Stimulated activated naive CD8-positive, alpha-beta T cell treated with anti-CD3 and anti-CD28 coated beads, Interleukin-15, Interleukin-2, amounts not matched to agents 100 U/mL and 50 U/mL, for 24 hours (primary cell): ENCODE data around the gene SCEL.
"Not testable (repeated sequence)": the region's sequence is repeated elsewhere in the genome, so short reads cannot be mapped to it uniquely, and the experiment has no call there.

Experiments used
- ATAC-seq: fragments of 150-1000 bp; cut with Tn5 transposase; one replicate; pipeline ENCODE4 v1.10.0; 2021
- DNase-seq: peaks from one replicate; pipeline ENCODE4 v3.0.0; 2021

SCEL gene, protein sequence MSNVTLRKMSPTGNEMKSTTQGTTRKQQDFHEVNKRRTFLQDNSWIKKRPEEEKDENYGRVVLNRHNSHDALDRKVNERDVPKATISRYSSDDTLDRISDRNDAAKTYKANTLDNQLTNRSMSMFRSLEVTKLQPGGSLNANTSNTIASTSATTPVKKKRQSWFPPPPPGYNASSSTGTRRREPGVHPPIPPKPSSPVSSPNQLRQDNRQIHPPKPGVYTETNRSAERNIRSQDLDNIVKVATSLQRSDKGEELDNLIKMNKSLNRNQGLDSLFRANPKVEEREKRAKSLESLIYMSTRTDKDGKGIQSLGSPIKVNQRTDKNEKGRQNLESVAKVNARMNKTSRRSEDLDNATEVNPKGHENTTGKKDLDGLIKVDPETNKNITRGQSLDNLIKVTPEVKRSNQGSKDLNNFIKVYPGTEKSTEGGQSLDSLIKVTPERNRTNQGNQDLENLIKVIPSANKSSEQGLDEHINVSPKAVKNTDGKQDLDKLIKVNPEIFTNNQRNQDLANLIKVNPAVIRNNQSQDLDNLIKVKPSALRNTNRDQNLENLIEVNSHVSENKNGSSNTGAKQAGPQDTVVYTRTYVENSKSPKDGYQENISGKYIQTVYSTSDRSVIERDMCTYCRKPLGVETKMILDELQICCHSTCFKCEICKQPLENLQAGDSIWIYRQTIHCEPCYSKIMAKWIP

DNA sequence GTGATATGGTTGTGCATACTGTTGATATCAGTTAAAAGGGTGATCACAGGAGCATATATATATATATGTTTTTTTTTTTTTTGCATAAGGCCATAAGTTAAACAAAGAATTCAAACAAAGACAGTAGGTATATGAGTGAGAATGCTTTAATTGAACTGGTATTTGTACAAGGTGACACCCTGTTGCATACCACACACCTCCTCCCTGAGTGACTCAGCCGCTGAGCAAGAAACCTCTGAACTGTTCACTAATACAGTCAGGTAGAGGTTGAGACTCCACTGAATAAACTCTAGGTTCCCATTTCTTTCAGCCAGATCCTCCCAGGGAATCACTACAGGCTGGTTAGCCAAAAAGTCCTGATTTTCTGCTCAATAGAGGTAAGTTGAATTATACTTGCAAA lies at the start of gene SCEL:
TSS of gene SCEL (plus strand) at position 259 of the 400 bp plus-strand sequence. CDS start 20,170 bp downstream, outside the sequence.
- ATAC-seq (peak; percentile 46), DNase-seq (no peak)

DNA sequence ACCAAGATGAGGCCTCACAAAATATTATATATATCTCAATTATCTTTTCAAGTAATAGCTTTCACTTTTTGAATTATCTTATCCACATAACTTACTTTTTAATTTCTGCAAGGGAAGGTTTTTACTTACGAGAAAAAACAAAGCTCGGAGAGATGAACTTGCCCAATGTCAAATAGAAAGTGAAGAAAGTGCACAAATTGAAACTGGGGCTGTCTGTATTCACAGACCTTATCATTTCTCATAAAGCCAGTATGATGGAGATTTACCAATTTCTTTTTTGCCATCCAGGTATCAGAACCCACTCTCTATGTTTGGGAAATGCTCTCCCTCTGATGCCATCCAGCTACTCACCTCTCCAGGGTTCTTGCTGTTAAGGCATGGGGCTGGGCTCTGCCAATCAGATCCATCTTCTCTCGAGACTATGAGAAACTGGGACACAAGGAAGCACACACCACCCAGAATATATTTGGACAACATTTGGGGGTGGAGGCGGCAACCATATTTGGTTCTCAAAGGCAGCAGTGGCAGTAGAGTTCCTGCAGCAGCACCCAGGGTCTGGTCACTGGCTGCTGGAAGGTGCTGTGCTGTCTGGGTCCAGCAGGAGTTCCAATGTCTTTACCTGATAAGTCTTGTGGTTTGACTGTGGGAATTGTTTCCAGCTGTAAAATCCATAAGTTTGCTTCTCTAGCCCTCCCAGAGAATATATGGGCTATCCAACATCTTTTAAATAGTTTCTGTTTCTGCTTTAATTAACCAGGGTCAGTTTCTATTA lies 45.8 kb upstream of the SCEL start:
- ATAC-seq: no peak

DNA sequence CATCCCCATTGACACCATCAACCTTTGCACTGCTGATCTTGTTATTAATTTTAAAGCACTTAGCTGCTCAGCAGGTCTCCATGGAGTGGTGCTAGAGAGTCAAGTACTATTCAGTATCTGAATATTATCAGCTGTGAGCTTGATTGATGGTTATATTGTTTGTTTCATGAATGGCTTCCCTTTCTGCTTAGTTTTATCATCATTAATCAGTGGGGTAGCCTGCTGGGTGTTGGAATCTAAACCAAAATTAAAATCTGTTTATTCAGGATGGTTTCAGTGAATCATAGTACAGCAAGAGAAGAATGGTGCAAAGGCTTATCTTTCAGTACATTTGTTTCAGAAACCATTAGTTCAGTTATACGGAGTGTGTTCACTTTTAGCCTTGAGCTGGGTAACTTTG lies 42.5 kb upstream of the SCEL start:
- DNase-seq: no peak
- no peak for ATAC-seq

More for the DNA sequence above, 45.8 kb upstream of the SCEL start:
- no peak for DNase-seq

DNA sequence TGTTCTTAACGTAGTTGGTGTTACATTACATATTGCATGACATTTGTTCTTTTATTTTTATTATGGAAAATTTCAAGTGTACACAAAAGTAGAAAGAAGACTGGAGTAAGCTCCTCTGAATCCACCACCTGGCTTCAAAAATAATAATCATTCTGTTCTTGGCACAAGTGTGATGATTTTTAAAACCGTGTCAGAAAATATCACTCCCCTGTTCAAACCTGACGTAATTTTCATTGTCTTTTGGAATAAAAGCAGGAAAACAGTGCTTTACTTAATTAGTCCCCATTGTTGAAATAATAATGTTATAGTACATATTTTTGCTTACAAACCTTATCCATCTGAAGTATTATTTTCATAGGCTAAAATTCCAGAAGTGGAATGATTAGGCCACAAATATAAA lies 41.3 kb upstream of the SCEL start:
- ATAC-seq (no peak), DNase-seq (no peak)

DNA sequence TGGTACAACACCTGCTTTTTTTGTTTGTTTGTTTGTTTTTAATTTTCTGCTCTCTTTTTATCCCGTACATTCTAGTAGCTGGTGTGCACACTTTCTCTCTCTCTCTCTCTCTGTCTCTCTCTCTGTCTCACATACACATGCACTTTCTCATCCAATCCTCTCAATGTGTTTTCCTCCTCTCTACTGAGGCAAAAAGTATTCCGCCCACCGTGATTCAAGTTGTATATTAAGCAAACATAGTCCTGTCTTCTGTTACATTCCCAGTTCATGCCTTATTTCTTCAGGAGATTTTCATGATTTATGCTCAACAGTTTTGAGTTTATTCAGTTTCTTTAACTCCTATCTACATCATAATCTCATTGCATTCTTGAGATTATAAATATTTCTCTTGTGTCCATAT lies 38.2 kb upstream of the SCEL start:
- DNase-seq: no peak

DNA sequence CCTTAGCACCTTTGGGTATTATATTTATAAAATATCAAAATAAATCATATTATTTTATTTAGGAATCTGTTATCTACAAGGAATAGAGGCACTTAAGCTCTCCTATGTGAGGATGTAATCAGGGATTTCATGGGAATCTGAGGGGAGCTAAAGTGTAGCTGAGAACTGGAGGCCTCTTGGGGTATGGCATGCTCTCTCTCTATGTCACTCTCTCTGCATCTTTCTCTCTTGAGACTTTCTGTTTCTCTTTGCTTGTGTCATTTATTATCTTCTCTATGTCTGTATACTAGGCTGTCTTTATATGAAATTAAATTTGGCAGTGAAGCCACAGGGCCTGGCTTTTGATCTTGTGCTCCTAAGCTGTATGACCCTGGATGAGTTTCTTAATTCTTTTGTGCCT lies 37.7 kb upstream of the SCEL start:
- ATAC-seq: no peak

More for the DNA sequence above, 38.2 kb upstream of the SCEL start:
- ATAC-seq: no peak

DNA sequence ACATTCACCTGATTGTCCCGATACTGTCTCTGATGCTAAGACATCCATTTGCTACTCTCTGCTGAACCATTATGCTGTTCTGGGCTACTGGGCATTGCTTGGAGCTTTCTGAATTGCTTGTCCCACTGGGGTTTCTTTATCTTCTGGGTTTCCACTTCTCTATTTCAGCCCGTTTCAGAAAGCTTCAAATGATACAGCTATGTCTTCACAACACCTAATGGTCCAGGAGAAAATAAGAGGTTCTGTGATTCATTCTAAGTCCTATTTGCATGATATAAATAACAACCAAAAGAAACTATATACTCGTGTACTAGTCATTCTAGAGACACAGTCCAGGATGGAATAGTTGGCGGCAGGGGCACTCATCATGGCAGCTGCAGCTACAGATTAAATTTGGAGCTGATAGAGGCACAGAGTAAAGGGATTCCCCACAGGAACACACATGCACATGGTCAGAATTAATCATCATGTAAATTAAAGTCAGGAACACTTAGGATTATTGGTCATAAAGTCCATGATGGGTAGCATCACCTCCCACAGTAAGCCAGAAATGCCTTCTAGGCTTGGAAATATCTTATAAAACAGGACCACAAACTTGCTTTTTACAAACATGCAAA lies 33.3 kb upstream of the SCEL start:
- ATAC-seq (peak; percentile 61), DNase-seq (no peak)

More for the DNA sequence above, 37.7 kb upstream of the SCEL start:
- DNase-seq: no peak

DNA sequence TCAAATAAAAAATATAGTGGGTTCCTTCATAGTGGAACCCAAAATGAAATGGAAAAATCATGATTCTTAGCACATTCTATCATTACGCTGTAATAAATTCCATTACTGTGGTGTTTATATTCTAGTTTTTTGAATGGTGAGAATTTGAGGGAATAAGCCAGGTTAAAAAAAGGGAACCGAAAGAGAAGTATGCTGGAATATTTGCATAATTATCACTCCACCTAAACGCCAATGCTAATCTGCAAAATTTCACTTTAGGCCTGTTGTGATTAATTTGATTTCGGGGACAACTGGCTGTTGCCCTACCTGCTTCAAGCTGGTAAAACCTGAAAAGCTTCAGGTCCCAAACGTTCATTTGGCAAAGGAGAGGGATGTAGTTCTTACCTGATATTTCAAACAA lies 32.1 kb upstream of the SCEL start:
- no peak for ATAC-seq
- no peak for DNase-seq

DNA sequence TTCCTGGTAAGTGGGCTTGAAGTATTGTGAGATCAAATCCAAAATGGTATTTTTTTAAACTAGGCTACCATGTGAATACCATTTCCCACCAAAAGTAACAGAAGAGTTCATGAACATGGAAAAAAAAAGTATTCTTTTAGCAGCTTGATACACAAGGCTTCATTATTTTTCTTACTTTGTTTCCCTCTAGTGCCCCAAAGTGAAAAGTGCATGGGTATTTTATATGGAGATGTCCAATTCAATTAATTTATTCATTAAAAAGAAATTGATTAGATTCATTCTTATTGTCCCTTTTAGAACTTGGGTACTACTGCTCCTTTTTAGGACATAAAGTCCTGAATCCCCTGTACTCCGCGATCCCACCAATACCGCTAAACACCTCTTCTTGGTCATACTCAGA lies 28.6 kb upstream of the SCEL start:
- DNase-seq (no peak), ATAC-seq (no peak)

DNA sequence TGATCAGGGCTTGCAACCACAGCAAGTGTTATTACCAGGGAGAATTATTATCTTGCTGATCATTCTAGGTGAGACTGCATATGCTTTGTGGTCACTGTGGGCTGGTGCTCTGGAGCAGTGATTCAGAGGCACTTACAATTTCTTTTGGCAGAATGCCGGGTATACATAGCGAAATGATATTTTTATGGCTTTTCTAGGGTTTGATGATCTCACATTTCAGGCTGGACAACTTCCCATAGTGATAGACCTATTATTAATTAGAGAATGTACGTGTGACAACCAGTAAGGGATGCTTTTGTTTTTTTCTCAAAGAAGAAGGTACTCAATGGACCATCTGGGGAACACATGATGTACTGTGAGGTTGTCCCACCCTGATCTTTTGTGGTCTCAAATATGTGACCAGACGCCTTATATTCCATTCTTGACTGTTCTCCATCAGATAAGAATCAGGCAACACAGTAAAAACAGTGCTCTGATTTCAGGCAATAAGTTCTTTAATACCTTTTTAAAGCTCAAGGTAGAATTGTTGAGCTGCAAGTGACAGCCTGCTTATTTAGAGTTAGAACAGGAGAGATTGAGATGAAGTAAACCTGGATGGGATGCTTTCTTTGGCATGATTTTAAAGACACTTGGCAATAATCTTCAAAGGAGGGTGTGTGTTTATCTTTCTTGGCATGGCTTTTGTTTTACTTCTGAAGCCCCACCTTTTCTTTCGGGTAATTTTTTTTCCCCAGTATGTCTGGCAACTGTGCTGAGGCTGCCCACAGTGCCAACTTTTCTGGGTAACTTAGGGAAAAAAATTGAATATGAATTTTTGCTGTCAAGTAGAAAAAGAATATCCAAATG lies 27.4 kb upstream of the SCEL start:
- peak; percentile 75 for ATAC-seq
- no peak for DNase-seq

DNA sequence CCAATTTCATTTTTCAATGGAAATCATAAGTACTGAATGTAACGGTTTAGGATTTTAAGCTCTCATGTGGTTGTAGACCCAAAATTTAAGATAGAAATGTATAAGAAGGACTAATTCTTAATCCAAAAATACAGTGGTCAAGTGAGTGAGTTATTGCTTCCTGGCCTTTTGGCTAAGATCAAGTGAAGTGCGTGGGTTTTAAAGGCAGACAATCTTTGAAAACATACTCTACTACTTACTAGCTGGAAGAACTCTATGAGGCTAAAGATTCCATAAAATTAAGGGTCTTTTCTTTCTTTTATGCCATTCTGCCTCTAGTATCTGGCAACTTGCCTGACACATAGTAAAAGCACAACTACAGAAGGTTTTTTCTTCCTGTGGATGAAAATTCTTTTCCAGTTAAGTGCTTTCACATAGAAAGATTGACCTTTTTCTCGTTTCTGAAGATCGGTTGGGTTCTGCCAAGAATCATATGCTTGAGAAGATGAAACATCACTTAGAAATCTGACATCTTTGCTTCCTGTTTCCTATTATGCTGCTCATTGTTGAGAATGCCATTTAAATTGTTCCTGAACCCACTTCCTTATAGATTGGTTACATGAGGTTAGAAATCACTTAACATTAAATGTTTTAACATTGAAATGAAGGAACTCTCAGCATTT lies 26.4 kb upstream of the SCEL start:
- ATAC-seq (peak; percentile 53), DNase-seq (no peak)

DNA sequence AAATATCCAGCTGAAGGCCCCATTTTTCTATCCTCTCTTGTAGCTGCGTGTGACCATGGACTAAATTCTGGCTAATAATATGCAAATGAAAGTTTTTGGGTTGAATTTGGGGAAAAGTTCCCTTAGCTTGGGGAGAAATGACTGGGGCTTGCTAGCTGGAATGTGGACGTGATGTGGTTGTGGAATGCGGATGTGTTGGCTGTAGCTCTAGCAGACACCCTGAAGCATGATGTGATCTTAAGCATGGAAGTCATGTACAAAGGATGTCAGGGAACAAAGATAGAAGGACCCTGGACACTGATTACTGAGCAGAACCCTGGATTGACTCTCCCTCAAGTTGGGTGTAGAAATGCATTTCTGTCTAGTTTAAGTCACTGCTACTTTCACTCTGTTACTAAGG lies 25.4 kb upstream of the SCEL start:
- no peak for ATAC-seq
- no peak for DNase-seq

DNA sequence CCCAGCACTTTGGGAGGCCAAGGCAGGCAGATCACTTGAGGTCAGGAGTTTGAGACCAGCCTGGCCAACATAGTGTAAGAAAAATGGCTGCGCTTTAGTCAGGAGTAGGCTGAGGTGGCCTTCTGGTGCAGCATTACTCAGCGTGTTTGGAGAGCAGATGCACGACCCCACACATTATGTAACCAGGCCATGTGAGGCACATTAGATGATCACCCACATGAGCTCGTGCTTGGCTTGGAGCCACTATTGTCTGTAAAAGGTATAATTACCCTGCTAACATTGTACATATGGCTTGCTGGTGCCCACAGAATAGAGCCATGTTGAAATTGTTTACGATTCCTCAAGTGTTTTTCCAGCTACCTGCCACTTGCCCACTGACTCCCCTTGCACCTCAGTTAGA lies 24.0 kb upstream of the SCEL start:
- DNase-seq: no peak
- ATAC-seq: no peak

DNA sequence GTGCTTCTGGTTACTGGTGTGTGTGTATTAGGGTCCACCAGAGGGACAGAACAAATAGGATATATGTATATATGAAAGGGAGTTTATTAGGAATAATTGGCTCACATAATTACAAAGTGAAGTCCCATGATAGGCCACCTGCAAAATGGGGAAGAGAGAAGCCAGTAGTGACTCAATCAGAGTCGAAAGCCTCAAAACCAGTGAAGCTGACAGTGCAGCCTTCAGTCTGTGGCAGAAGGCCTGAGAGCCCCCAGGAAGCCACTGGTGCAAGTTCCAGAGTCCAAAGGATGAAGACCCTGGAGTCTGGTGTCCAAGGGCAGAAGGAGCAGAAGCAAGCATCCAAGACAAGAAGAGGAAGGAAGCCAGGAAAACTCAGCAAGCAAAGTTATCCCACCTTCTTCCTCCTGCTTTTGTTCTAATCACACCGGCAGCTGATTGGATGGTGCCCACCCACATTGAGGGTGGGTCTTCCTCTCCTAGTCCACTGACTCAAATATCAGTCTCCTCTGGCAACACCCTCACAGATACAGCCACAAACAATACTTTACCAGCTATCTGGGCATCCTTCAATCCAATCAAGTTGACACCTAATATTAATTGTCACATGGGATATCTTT lies 21.7 kb upstream of the SCEL start:
- no peak for DNase-seq
- ATAC-seq: no peak

DNA sequence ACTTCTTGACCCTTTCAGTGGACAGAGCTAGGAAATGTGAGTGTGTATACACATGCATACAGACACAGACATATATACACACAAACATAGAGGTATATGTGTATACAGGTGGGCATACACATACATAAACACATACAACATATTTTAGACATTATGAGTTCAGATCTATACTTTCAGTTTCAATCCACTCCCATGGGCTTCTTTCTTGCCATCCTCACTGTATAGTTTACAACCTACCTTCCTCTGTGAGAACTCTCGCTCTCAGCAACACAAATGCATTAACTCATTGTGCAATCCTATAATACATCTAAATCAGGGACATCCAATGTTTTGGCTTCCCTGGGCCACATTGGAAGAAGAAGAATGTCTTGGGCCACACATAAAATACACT lies 21.2 kb upstream of the SCEL start:
- ATAC-seq: no peak

DNA sequence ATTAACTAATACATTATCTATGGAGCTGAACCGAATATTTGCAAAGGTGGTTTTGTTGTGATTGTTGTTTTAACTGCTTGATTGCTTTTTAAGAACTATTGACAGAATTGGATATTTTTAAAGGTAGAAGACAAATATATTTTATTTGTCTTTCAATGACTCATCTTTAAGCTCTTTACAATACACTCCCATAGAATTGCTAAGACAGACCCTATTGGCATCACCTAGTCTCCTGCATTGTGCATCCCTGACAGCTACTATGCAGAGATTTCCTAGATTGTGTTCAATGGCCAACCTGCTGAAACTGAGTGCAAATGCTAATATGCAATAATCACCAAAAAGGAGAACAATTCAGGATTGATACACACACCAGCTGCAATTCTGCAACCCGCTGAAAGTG lies 19.7 kb upstream of the SCEL start:
- DNase-seq (no peak), ATAC-seq (no peak)

More for the DNA sequence above, 21.2 kb upstream of the SCEL start:
- no peak for DNase-seq

DNA sequence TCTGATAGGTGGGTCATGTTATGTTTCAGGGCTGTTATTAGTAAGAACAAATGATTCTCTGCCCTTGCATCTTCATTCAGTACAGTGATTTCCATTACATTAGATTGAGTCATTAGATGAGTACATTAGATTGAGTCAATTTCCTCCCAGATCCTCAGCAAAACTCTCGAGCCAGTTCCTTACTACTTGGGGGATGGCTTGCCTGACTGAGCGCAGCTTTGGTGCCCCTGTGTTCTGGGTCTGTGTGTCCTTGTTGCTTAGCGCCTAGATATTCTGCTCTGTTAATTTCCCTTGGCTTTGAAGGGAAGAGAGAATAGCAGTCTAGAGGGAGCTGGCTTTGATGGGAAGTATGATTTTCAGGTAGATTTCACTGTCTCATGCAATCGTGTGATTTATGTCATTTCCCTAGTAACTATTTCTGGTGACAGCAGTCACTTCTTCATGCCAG lies 19.1 kb upstream of the SCEL start:
- ATAC-seq: peak; percentile 84
- peak; percentile 11 for DNase-seq

DNA sequence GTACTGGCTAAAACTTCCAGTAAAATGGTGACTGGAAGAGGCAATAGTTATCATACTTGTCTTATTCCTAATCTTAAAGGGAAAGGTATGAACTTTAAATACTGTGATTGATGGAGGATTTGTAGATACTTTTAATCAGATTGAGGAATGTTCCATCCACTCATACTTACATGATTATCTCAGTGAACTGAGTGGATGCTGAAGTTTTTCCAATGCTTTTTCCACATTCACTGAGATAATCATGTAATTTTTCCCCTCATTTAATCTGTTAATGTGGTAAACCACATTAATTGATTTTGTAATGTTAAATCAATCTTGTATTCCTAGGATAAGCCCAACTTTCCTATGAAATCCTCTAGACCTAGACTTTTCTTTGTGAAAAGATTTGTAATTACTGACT lies 17.2 kb upstream of the SCEL start:
- no peak for ATAC-seq
- DNase-seq: no peak

DNA sequence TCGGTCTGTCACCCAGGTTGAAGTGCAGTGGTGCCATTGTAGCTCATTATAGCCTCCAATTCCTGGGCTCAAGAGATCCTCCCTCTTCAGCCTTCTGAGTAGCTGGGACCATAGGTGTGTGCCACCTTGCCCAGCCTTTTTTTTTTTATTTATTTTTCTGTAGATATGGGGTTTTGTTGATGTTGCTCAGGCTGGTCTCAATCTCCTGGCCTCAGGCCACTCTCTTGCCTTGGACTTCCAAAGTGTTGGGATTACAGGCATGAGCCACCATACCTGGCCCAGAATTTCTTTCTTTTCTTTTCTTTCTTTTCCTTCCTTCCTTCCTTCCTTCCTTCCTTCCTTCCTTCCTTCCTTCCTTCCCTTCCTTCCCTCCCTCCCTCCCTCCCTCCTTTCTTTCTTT lies 16.1 kb upstream of the SCEL start:
- ATAC-seq, DNase-seq: not testable (repeated sequence)

DNA sequence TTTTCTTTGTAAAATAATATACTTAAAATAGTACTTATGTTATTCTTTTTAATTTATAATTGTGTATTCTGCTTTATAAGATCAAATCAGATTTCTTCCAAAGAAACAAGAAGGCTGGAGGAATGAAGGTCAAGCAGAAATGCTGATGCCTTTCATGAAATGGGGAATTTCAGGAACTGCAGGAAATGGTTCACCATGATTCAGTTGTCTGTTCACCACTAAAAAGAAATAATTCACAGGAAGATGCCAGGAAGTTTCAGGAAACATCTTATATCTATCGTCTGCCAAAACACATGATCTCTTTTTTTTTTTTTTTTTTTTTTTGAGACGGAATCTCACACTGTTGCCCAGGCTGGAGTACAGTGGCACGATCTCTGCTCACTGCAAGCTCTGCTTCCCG lies 15.7 kb upstream of the SCEL start:
- no peak for ATAC-seq
- no peak for DNase-seq
